ENCODE results near the gene TSSK3. TPM values are rescaled to one million over a fixed set of nuclear protein-coding genes. Genes with fewer than 3 reads are reported as not detected.

TSSK3 gene
- total and polyA plus RNA-seq, 9 of the 15 experiments (the other 6 are each of a cell fraction or from before 2014, with no cell fraction given), result 0.27 to 2.8 (median 1.9) TPM

- 0 out of 2 replicates have a peak, but pooled peaks have one; percentile 29 for TF ChIP-seq TRIM25 (IDR thresholded peaks at IDR 0.05; ENCODE audit: borderline replicate concordance)
- TF ChIP-seq PCBP1 (IDR thresholded peaks at IDR 0.05; ENCODE audit: low read depth, low read length, poor library complexity, severe bottlenecking), result no peak
These were observed 10.0 kb upstream of the TSSK3 start (continued) for GRCh38 chr1:32352239-32352745.

- DNase-seq (ENCODE audit: extremely low read depth in 1 of 4, low spot score in 3 of 4), result no peak
- no peak overlapping the region for H3K27ac ChIP-seq (ENCODE audit: extremely low read depth, low read depth, low read length)
- H3K4me3 ChIP-seq, result no peak overlapping the region
- FAIRE-seq, result no peak
- ATAC-seq, result no peak
- intact Hi-C loops (cut with micrococcal nuclease) (loop anchor here (5.0 kb wide), 1 partner anchor 149 kb away; no protein-coding TSS in a partner anchor), in situ Hi-C loops (cut with MboI) (no loop called here)
- H3K36me3 ChIP-seq (ENCODE audit: control insufficient read depth, insufficient read depth, low read length), result peaks cover 7% of the 10 kb centered on the region; the same call in 1 of the 3 replicates
- POLR2A ChIA-PET, result interaction anchor here (1.1 to 3.8 kb wide), 6 partner anchors 10 to 23 kb away, joined by 4 to 36 read pairs (median 8); partner anchors contain the start of gene MARCKSL1
- no peaks in the 10 kb centered on the region for H3K27me3 ChIP-seq (ENCODE audit: control insufficient read depth in 2 of 2, insufficient read depth in 2 of 2, low read length in 2 of 2)
- TF ChIP-seq FOXO4 (CRISPR knock-in tag; IDR thresholded peaks at IDR 0.05) (no peak), HMG20A (CRISPR knock-in tag; conservative IDR thresholded peaks at IDR 0.05) (no peak), USF2 (CRISPR knock-in tag; IDR thresholded peaks at IDR 0.05) (no peak), MEF2D (tag; conservative IDR thresholded peaks at IDR 0.05; ENCODE audit: low read depth) (0 out of 2 replicates have a peak, but pooled peaks have one; percentile 28)
- CTCF ChIA-PET (ENCODE audit: low intra/inter-chr PET ratio), result no interaction called here
- H3K4me1 ChIP-seq (replicated peaks in 1 of 2; ENCODE audit: control insufficient read depth in 2 of 2, insufficient read depth in 2 of 2, low read length in 2 of 2), result peaks cover 28 to 42% of the 10 kb centered on the region in 2 experiments
- H3K9me3 ChIP-seq (replicated peaks; ENCODE audit: control insufficient read depth, insufficient read depth, low read depth, low read length), result no peaks in the 10 kb centered on the region; the same call in 1 of the 2 replicates
- H3K79me2 ChIP-seq (ENCODE audit: control insufficient read depth, insufficient read depth, low read length), result peaks cover 12% of the 10 kb centered on the region; the same call in 2 of the 3 replicates
- 51% methylated on average over 2 of the region's 2 CpGs for WGBS (ENCODE audit: insufficient coverage, low coverage, missing lambda C conversion rate)
- H2AFZ ChIP-seq (ENCODE audit: low read depth, low read length), result no peak overlapping the region
- H3K9me1 ChIP-seq (ENCODE audit: control insufficient read depth, insufficient read depth, low read length), result no peaks in the 10 kb centered on the region
- H4K20me1 ChIP-seq (replicated peaks; ENCODE audit: control insufficient read depth, insufficient read depth, low read length), result 0 out of 2 replicates have a peak, but pooled peaks cover 6% of the 10 kb centered on the region
- no TSS peak for BruUV-seq (replicated peaks)
- H3K4me2 ChIP-seq (ENCODE audit: insufficient read depth, low read length), result no peak overlapping the region
- H3K9ac ChIP-seq (ENCODE audit: insufficient read depth in 1 of 2, low read depth in 2 of 2, low read length in 2 of 2), result peak overlapping the region; percentile 21 to 69; a peak in 2 of 4 replicates
These were observed 9.4 kb upstream of the TSSK3 start for GRCh38 chr1:32352831-32353383.
